GM19023 (cell line): ENCODE results near the gene PIK3AP1.

Source experiments
- ATAC-seq: cut with Tn5 transposase; IDR thresholded peaks from one replicate; pipeline ENCODE4 v1.9.1; 2021; ENCODE audit warnings: mild to moderate bottlenecking, moderate library complexity; ENCODE audit not compliant: unreplicated experiment

Gene PIK3AP1

GRCh38 chr10:96724621-96725020 lies 4.3 kb upstream of the PIK3AP1 start:
- no peak for ATAC-seq

GRCh38 chr10:96721207-96721572 lies 876 bp upstream of the PIK3AP1 start:
- ATAC-seq: no peak

- peak; percentile 67 for ATAC-seq
Observed at GRCh38 chr10:96719850-96720421, 378 bp downstream of the PIK3AP1 start.

- peak; percentile 3 for ATAC-seq
Observed at GRCh38 chr10:96719200-96719599, 1.1 kb downstream of the PIK3AP1 start.

- no peak for ATAC-seq
Observed at GRCh38 chr10:96718304-96718990, 1.9 kb downstream of the PIK3AP1 start.

- no peak for ATAC-seq
Observed at GRCh38 chr10:96716390-96716789, 3.9 kb downstream of the PIK3AP1 start.

- ATAC-seq: no peak
Observed at GRCh38 chr10:96714746-96715255, 5.5 kb downstream of the PIK3AP1 start.

- ATAC-seq: no peak
Observed at GRCh38 chr10:96714031-96714590, 6.2 kb downstream of the PIK3AP1 start.

- ATAC-seq: no peak
Observed at GRCh38 chr10:96712662-96713271, 7.5 kb downstream of the PIK3AP1 start.

- no peak for ATAC-seq
Observed at GRCh38 chr10:96711048-96711728, 9.1 kb downstream of the PIK3AP1 start.

- ATAC-seq: no peak
Observed at GRCh38 chr10:96709525-96709924, 10.8 kb downstream of the PIK3AP1 start.

- no peak for ATAC-seq
Observed at GRCh38 chr10:96708996-96709395, 11.3 kb downstream of the PIK3AP1 start.

- no peak for ATAC-seq
Observed at GRCh38 chr10:96708456-96708855, 11.9 kb downstream of the PIK3AP1 start.

GRCh38 chr10:96706331-96706853 lies 13.9 kb downstream of the PIK3AP1 start:
- no peak for ATAC-seq

- ATAC-seq: no peak
Observed at GRCh38 chr10:96705134-96705533, 15.2 kb downstream of the PIK3AP1 start.

- ATAC-seq: no peak
Observed at GRCh38 chr10:96704563-96704962, 15.8 kb downstream of the PIK3AP1 start.

GRCh38 chr10:96703358-96703757 lies 17.0 kb downstream of the PIK3AP1 start:
- ATAC-seq: no peak

GRCh38 chr10:96701265-96701664 lies 19.0 kb downstream of the PIK3AP1 start:
- ATAC-seq: no peak

- peak; percentile 89 for ATAC-seq
Observed at GRCh38 chr10:96700374-96701099, 19.8 kb downstream of the PIK3AP1 start.

- no peak for ATAC-seq
Observed at GRCh38 chr10:96699613-96700012, 20.7 kb downstream of the PIK3AP1 start.
